Activated naive CD8-positive, alpha-beta T cell treated with anti-CD3 and anti-CD28 coated beads, Interleukin-2, amount 50 U/mL, for 16 hours (primary cell): ENCODE measurements around the gene ZNF358.
"Not testable (repeated sequence)": the region's sequence is repeated elsewhere in the genome, so short reads cannot be mapped to it uniquely, and the experiment has no call there.

Experiments used
- DNase-seq: peaks from one replicate; pipeline ENCODE4 v3.0.0-alpha.2; 2020; ENCODE audit warnings: low read depth, low spot score

Gene ZNF358

GRCh38 chr19:7535998-7536695, 20.2 kb downstream of the ZNF358 start:
- no peak for DNase-seq

GRCh38 chr19:7538990-7539389, 23.1 kb downstream of the ZNF358 start:
- not testable (repeated sequence) for DNase-seq

DNA sequence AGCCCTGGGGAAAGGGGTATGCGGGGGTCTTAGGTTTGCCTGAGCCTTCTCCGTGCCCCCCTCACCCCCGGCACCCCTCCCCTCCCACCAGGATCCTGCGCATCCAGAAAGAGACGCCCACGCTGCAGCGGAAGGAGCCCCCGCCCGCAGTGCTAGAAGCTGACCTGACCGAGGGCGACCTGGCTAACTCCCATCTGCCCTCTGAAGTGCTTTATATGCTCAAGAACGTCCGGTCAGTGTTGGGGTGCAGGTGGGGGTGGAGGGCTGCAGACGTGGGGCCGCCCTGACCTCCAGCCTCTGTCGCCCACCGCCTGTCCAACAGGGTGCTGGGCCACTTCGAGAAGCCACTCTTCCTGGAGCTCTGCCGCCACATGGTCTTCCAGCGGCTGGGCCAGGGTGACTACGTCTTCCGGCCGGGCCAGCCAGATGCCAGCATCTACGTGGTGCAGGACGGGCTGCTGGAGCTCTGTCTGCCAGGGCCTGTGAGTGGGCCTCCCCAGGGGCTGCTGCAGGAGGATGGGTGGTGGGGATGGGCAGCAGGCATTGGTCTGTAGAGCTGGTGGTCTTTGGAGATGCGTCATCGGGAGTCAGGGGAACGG, 24.0 kb downstream of the ZNF358 start:
- DNase-seq: no peak

DNA sequence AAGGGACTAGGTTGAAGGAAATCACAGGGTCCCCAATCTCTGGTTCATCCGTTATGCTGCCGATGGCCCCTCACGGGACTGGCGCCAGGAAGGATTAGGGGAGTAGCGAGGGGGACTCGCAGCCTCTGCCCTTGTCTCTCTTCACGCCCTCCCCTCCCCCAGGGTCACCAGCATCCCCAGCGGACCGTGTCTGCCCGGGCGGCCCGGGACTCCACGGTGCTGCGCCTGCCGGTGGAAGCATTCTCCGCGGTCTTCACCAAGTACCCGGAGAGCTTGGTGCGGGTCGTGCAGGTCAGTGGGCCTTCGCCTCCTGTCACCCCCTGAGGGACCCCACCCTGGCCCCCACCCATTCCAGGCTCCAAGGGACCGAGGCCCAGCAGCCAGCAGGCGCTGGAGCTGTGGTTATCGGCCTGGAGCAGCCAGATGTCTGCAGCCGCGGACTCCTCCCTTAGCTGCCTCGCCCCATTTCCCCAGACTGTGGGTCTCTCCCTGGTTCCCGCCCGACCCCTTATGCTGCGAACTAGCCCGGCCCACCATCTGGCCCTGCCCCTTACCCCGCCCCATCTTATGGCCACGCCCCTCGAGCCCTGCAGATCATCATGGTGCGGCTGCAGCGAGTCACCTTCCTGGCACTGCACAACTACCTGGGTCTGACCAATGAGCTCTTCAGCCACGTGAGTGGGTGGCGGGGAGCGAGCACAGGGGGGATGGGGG, 25.0 kb downstream of the ZNF358 start:
- DNase-seq: no peak

DNA sequence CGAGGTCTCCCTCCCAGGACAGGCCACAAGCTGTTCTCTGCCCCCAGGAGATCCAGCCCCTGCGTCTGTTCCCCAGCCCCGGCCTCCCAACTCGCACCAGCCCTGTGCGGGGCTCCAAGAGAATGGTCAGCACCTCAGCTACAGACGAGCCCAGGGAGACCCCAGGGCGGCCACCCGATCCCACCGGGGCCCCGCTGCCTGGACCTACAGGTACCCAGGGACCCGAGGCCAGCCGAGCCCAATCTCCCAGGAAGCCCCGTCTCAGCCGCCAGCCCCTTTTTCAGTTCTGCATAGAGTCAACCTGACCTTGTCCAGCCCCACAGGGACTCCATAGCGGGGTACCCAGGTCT, 25.5 kb downstream of the ZNF358 start:
- no peak for DNase-seq

DNA sequence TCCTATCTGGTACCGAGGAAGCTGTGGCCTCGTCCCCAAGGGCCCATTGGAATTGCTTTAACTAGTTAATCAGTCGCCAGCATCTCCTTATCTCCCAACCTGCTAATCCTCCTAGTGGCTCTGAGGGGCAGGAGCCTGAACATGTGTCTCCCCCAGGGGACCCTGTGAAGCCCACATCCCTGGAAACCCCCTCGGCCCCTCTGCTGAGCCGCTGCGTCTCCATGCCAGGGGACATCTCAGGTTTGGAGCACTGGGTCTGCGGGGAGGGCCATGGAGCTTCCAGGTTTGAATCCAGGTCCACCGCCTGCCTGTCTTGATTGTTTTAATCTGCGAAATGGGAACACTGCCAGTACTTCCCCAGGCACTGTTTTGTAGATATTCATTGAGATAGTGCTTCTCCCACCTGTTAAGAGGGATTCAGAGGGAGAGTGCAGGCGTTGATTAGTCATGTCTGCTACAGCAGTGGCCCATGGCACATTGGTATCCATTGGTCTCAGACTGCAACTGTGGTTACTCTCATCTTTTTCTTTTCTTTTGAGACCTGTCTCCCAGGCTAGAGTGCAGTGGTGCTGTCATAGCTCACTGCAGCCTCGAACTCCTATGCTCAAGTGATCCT, 26.0 kb downstream of the ZNF358 start:
- DNase-seq: no peak

- no peak for DNase-seq
Observed at GRCh38 chr19:7542556-7543348, 26.8 kb downstream of the ZNF358 start.

- no peak for DNase-seq
Observed at GRCh38 chr19:7544626-7545025, 28.7 kb downstream of the ZNF358 start.

GRCh38 chr19:7545300-7545699, 29.4 kb downstream of the ZNF358 start:
- DNase-seq: no peak

DNA sequence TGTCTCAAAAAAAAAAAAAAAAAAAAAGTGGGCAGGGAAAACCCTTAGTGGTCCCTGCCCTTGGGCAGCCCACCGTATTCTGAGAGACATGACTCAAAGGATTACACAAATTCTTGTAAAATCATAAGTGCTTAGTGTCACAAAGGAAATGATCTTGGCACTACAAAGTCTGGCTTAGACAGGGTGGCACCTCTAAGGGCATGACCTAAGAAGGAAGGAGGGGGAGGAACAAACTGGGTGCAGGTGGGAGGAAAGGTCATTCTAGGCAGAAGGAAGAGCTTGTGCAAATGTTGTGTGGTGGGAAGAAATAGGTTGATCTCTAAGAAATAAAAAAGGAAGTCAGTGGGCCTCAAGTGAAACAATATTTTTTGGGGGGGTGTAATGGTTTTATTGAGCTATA, 30.0 kb downstream of the ZNF358 start:
- no peak for DNase-seq

- no peak for DNase-seq
Observed at GRCh38 chr19:7547159-7547558, 31.3 kb downstream of the ZNF358 start.

- no peak for DNase-seq
Observed at GRCh38 chr19:7549429-7550148, 33.7 kb downstream of the ZNF358 start.

DNA sequence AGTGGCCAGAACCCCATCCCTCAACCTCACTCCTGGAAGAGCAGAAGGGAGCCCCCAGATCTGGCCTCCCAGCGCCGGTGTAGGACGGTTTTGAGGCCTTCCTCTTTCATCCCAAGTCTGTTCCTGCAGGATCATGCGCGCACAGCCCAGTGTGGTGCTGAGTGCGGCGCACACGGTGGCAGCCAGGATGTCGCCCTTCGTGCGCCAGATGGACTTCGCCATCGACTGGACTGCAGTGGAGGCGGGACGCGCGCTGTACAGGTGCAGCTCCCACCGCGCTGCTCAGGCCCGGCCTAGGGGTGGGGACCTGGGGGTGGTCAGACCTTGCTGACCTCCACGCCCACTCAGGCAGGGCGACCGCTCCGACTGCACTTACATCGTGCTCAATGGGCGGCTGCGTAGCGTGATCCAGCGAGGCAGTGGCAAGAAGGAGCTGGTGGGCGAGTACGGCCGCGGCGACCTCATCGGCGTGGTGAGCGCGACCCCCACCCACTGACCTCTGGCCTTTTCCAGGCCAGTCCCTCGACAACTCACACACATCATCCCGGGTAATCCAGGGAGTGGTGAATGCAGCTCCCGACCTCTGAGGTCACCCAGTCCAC, 34.4 kb downstream of the ZNF358 start:
- no peak for DNase-seq

- DNase-seq: no peak
Observed at GRCh38 chr19:7550987-7551761, 35.3 kb downstream of the ZNF358 start.

GRCh38 chr19:7552781-7553180, 36.9 kb downstream of the ZNF358 start:
- DNase-seq: no peak

- DNase-seq: no peak
Observed at GRCh38 chr19:7554565-7554964, 38.7 kb downstream of the ZNF358 start.

DNA sequence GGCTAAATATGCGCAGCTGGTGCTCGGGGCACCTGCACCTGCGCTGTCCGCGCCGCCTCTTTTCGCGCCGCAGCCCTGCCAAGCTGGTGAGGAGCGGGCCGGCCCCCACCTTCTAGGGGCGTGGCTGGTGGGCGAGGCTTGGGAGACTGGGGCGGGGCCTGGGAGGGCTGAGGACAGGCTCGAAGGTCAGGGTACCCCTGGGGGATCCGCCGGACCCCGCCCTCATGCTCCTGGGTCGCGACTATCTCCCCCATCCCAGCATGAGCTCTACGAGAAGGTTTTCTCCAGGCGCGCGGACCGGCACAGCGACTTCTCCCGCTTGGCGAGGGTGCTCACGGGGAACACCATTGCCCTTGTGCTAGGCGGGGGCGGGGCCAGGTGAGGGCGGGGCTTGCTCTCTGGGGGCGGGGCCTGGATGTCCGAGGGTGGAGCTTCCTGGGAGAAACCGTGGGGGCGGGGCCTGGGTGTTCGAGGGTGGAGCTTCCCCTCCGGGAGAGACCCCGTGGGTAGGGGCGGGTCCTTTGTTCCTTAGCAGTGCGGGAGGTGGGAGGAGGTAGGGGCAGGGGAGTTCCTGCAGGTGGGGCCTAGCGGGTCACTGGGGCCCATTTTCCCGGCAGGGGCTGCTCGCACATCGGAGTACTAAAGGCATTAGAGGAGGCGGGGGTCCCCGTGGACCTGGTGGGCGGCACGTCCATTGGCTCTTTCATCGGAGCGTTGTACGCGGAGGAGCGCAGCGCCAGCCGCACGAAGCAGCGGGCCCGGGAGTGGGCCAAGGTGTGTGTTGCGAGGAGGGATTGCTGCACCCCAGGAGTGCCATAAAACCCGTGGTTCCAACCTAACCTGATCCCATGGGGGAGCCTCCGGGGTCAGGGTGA, 39.3 kb downstream of the ZNF358 start:
- no peak for DNase-seq

DNA sequence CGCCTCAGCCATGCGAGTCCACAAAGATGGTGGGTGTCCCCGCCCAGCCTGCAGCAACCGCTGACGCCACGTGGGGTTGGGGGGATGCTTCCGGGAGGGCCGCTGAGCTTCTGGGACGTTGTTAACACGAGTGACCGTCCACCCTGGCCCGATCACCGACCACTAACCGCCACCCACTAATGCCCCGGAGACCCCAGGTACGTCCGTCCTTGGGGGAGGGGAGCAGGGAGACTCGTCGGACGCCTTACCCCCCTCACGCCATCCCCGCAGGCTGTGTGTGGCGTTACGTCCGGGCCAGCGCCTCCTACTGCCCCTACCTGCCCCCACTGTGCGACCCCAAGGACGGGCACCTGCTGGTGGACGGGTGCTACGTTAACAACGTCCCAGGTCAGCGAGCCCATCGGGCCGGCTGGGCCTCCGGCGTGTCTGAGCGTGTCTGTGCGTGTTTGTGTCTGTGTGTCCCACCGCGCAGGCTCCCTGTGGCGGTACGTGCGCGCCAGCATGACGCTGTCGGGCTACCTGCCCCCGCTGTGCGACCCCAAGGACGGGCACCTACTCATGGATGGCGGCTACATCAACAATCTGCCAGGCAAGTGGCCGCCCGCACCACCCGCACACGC, 40.9 kb downstream of the ZNF358 start:
- no peak for DNase-seq

- DNase-seq: no peak
Observed at GRCh38 chr19:7558667-7559066, 42.8 kb downstream of the ZNF358 start.
